Transverse colon (tissue), 4 donors: Measurements from ENCODE around the gene SBNO2.

Source experiments
- CTCF ChIP-seq, 5 experiments: fragments of 200-600 bp in 3 of 5; fragments of 450-650 bp in 2 of 5; sonication (generic) in 3 of 5; IDR thresholded peaks; 1 replicate in 2 of 5; 2 replicates in 3 of 5; pipeline ENCODE4 v1.5.1; 2016 to 2017; ENCODE audit warnings: antibody characterized with exemption in 5 of 5, inconsistent platforms in 3 of 5, mild to moderate bottlenecking in 2 of 5, moderate library complexity in 1 of 5
- EP300 ChIP-seq: sonication (generic); formaldehyde crosslinking; IDR thresholded peaks from one replicate; pipeline ENCODE4 v1.6.1; 2017; ENCODE audit warnings: antibody characterized with exemption, low read depth
- POLR2A ChIP-seq: fragments of 450-650 bp; IDR thresholded peaks from one replicate; pipeline ENCODE4 v1.6.1; 2016; ENCODE audit warnings: antibody characterized with exemption, mild to moderate bottlenecking, moderate library complexity
- POLR2AphosphoS5 ChIP-seq, 3 donors: sonication (generic); formaldehyde crosslinking; IDR thresholded peaks; one replicate each; pipeline ENCODE4 v1.6.1; 2016; ENCODE audit warnings: antibody characterized with exemption in 3 of 3

- TF ChIP-seq CTCF (IDR thresholded peaks at IDR 0.05) (no peak), EP300 (no peak), POLR2AphosphoS5 (IDR thresholded peaks at IDR 0.05) (peak; percentile 91), POLR2A (peak; percentile 66)
These were observed 31.3 kb upstream of the SBNO2 start, which contains the start of gene STK11 for GRCh38 chr19:1205114-1206099.
